K562 (cell line): Measurements from ENCODE around the gene EFNB3. TPM values are rescaled to one million over a fixed set of nuclear protein-coding genes. Genes with fewer than 3 reads are reported as not detected.

ENCODE experiments used
- ESRRA ChIP-seq: fragments of 450-650 bp; IDR thresholded peaks from 2 replicates; pipeline ENCODE4 v1.6.1; 2014; ENCODE audit warnings: low read depth, mild to moderate bottlenecking, moderate library complexity, borderline replicate concordance
- FIP1L1 ChIP-seq: fragments of 200-400 bp; formaldehyde crosslinking; IDR thresholded peaks from 2 replicates; pipeline ENCODE4 v1.6.1; 2018; ENCODE audit warnings: mild to moderate bottlenecking, low read depth, low read length; ENCODE audit not compliant: poor library complexity, severe bottlenecking
- FOXP4 ChIP-seq: sonication (generic); formaldehyde crosslinking; IDR thresholded peaks from 2 replicates; pipeline ENCODE4 v1.8.0; 2022; ENCODE audit warnings: mild to moderate bottlenecking, missing genetic modification reagents, borderline replicate concordance
- JUN ChIP-seq, 2 experiments: sonication (generic) in 1 of 2; formaldehyde crosslinking in 1 of 2; IDR thresholded peaks; 2 replicates each; pipeline versions ENCODE4 v1.6.1 to v1.8.0; 2012 to 2022; ENCODE audit warnings: borderline replicate concordance in 2 of 2, mild to moderate bottlenecking in 2 of 2, improper control_type of control experiment in 1 of 2, low read depth in 1 of 2, low read length in 1 of 2, missing genetic modification reagents in 1 of 2
- MAFF ChIP-seq: IDR thresholded peaks from 2 replicates; pipeline ENCODE4 v1.6.1; 2012; ENCODE audit warnings: low read length, improper control_type of control experiment
- MBD1 ChIP-seq: fragments of 250-450 bp; sonication (Bioruptor Pico); IDR thresholded peaks from 2 replicates; pipeline ENCODE4 v1.8.0; 2022; ENCODE audit warnings: inconsistent platforms
- MGA ChIP-seq: fragments of 450-650 bp; IDR thresholded peaks from 2 replicates; pipeline ENCODE4 v1.6.1; 2016; ENCODE audit warnings: mild to moderate bottlenecking, moderate library complexity
- NONO ChIP-seq, 2 experiments: fragments of 200-400 bp in 1 of 2; fragments of 450-650 bp in 1 of 2; formaldehyde crosslinking in 1 of 2; IDR thresholded peaks; 2 replicates each; pipeline ENCODE4 v1.6.1; 2017; ENCODE audit warnings: low read depth in 2 of 2, mild to moderate bottlenecking in 2 of 2, moderate library complexity in 2 of 2, low read length in 1 of 2
- ZNF699 ChIP-seq: fragments of 250-450 bp; sonication (Bioruptor Pico); IDR thresholded peaks from 2 replicates; pipeline ENCODE4 v1.8.0; 2021; ENCODE audit warnings: mild to moderate bottlenecking, moderate library complexity; ENCODE audit not compliant: insufficient replicate concordance
- polyA plus RNA-seq, 8 experiments: library from polyadenylated mRNA; depleted of rRNA in 4 of 8; stranded (reverse) in 5 of 8; unstranded in 3 of 8; fragments of >200 nt; fragmentation: Nextera tagmentation in 2 of 8; fragmentation: Illumina TruSeq in 1 of 8; extraction: Ambion mirVana in 2 of 8; extraction: Trizol in 1 of 8; gene quantifications; 2 replicates each; pipeline versions ENCODE4 v1.2.1 to v1.2.3, GENCODE V29; 2011 to 2014; ENCODE audit warnings: inconsistent platforms in 1 of 8, missing spikeins in 1 of 8
- total RNA-seq, 7 experiments: library from RNA; depleted of rRNA in 6 of 7; stranded (reverse); fragments of >200 nt in 6 of 7; fragmentation: Illumina TruSeq in 2 of 7; extraction: Trizol in 2 of 7; gene quantifications; 2 replicates each; pipeline versions ENCODE4 v1.2.1 to v1.2.3, GENCODE V29; 2011 to 2021; ENCODE audit warnings: low replicate concordance in 1 of 7

The EFNB3 gene
- total and polyA plus RNA-seq, 9 of the 15 experiments (the other 6 are each of a cell fraction or from before 2014, with no cell fraction given), result not detected

- TF ChIP-seq MGA (peak; percentile 53; the same call in 1 of the 2 replicates), MAFF (no peak), FIP1L1 (no peak), ESRRA (no peak), FOXP4 (CRISPR knock-in tag) (no peak), MBD1 (CRISPR knock-in tag) (no peak), ZNF699 (CRISPR knock-in tag) (no peak), JUN (IDR thresholded peaks at IDR 0.05; ENCODE audit: borderline replicate concordance, low read depth, low read length) (no peak), JUN (CRISPR knock-in tag; IDR thresholded peaks at IDR 0.05; ENCODE audit: borderline replicate concordance) (no peak), NONO (IDR thresholded peaks at IDR 0.05; ENCODE audit: low read depth in 2 of 2, low read length in 1 of 2) (no peak)
Measured at GRCh38 chr17:7716901-7717755, 12.1 kb downstream of the EFNB3 start, which contains the start of gene DNAH2 (continued).
